Neural progenitor cell (in vitro differentiated cells): ENCODE results near the gene SLIT1.

ENCODE experiments used
- EZH2 ChIP-seq: fragments of 200-600 bp; sonication (generic); IDR thresholded peaks from 2 replicates; pipeline ENCODE4 v1.6.1; 2017; ENCODE audit warnings: antibody characterized with exemption, mild to moderate bottlenecking, moderate library complexity
- TF ChIP-seq, protein P1 (sequence below): fragments of 200-600 bp; sonication (generic); IDR thresholded peaks from 2 replicates; pipeline ENCODE4 v1.5.1; 2017; ENCODE audit warnings: antibody characterized with exemption, mild to moderate bottlenecking

DNA sequence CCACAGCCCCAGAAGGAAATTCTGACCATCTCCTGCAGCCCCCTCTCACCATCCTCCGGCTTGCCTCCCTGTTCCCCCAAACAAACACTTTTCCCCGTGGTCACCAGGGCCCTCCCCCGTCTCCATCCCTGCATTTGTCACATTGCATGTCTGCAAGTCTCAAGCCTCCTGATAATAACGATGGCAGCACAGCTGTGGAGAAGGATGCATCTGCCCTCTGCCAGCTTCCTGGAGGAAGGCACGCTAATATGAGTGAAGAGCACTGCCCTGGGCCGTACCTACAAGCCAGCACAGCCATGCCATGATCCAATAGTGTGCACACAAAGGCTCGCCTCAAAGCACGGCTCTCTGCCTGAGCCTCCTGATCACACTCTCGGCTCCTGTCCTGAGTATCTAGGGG is 98.5 kb downstream of the SLIT1 start:
- TF ChIP-seq, protein P1, sequence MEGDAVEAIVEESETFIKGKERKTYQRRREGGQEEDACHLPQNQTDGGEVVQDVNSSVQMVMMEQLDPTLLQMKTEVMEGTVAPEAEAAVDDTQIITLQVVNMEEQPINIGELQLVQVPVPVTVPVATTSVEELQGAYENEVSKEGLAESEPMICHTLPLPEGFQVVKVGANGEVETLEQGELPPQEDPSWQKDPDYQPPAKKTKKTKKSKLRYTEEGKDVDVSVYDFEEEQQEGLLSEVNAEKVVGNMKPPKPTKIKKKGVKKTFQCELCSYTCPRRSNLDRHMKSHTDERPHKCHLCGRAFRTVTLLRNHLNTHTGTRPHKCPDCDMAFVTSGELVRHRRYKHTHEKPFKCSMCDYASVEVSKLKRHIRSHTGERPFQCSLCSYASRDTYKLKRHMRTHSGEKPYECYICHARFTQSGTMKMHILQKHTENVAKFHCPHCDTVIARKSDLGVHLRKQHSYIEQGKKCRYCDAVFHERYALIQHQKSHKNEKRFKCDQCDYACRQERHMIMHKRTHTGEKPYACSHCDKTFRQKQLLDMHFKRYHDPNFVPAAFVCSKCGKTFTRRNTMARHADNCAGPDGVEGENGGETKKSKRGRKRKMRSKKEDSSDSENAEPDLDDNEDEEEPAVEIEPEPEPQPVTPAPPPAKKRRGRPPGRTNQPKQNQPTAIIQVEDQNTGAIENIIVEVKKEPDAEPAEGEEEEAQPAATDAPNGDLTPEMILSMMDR: no peak
- TF ChIP-seq EZH2: no peak
